Measurements from ENCODE around the gene BMP6. TPM values are rescaled to one million over a fixed set of nuclear protein-coding genes. Genes with fewer than 3 reads are reported as not detected.

The BMP6 gene
- total RNA-seq, 1 donor: 7.8 TPM

DNA sequence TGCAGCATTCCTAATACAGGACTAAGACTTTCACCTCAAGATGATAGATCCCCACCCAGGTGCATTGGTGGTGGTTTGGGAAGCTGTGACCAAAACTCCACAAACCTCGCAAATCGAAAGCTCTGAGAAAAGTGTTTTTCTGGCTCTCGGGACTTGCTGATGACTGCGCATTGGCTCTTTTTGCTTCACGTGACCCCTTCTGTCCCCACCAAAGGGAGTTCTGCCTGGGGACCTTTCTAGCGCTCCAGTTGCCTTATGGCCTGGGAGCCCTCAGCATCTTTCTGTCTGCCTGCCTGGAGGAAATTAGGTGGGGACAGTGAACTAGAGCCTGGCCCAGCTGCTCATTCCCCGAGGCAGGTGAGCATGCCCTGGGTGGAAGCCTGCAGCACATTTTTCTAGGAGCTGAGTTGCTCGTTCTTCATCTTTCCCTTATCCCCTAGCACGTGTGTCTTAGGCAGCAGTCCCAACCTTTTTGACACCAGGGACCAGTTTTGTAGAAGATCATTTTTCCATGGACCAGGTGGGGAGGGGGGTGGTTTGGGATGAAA is 94.5 kb downstream of the BMP6 start:
- DNase-seq (ENCODE audit: low read depth in 2 of 3, low spot score in 2 of 3): no peak

DNA sequence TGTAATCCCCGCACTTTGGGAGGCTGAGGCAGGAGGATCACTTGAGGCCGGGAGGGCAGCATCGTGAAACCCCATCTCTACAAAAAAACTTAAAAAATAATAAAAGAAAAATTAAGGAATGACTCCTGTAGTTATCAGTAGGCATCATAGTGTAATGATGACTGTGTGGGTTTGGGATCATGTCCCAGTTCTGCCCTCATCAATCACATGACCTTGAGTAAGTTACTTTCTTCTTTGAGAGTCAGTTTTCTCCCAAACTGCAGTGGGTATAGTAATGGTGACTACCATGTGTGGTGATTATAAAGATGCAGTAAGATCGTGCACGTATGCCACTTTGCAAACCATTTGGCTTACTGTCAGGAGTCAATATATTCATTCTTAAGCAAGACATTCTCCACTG is 95.5 kb downstream of the BMP6 start:
- no peak for DNase-seq (ENCODE audit: low read depth in 2 of 3, low spot score in 2 of 3)

DNA sequence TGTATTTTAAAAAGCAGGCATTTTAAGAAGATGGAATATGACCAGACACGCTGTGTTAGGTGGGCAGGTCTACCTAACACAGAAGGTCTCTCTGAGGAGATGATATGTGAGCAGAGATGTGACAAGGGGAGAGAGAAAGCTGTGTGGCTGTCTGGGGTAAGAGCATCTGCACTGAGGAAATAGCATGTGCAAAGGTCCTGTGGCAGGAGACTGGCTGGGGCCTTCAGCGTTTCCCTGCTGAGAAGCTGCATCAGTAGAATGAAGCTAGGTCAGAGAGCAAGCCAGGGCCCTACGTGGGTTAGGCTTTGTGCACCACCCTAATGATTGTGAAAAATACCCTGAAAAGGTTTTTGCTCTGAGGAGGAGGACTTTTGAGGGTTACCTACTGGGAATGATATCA is 97.7 kb downstream of the BMP6 start:
- no peak for DNase-seq (ENCODE audit: low read depth in 2 of 3, low spot score in 2 of 3)

DNA sequence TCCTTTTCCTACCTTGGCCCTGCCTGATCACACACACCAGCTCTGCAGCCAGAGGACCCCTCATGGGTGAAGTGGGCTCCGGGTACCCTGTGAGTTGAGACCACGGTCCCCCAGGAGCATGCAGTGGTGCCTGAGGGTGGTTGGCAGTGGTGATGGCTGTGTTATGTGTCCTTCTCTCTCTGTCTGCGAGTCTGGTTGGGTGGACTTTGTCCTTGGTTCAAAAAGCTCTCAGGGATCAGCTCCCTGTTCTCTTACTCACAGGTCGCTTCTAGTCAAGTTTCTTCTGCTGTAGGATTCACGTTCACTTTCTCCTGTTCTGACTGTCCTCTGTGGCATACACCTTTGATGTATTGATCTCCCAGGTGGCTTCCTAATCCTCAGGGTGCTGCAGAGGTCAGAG is 100.1 kb downstream of the BMP6 start:
- DNase-seq (ENCODE audit: low read depth in 2 of 3, low spot score in 2 of 3): no peak

DNA sequence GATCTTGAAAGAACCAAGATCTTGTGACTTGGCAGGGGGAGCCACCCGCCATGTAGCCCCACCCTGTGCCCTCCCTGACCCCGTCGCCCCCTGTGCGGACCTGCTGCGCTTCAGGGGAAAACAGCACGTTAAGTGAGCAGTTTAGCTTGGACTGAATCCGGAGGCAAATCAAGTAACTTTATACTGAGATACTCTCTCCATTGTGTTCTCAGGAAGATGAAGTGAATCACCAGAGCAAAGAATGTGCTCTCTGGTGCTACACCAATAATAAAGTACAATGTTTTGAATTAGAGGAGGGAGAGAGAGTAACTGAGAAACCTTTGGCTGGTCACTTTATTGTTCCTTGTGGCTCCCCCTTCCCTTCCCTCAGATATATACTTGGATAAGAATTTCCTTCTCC is 101.2 kb downstream of the BMP6 start:
- no peak for DNase-seq (ENCODE audit: low read depth in 2 of 3, low spot score in 2 of 3)

DNA sequence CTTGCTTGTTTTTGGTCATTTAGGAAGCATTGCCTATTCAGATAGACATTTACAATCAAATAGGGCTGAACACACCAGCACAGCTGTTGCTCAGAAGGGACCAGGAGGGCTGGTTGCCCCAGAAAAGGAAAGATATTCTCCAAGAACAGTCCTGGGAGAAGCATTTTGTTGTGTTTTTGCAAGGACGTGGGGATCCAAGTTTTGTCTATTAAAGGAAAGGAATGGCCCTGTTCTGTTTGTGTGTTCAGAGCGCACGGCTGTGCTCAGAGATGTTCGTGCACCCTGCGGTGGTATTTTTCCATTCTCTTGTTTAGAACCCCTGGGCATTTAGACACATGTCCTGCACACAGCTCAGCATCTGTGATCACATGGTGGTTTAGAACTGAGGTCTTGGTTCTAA is 102.2 kb downstream of the BMP6 start:
- DNase-seq (ENCODE audit: low read depth in 2 of 3, low spot score in 2 of 3): no peak

DNA sequence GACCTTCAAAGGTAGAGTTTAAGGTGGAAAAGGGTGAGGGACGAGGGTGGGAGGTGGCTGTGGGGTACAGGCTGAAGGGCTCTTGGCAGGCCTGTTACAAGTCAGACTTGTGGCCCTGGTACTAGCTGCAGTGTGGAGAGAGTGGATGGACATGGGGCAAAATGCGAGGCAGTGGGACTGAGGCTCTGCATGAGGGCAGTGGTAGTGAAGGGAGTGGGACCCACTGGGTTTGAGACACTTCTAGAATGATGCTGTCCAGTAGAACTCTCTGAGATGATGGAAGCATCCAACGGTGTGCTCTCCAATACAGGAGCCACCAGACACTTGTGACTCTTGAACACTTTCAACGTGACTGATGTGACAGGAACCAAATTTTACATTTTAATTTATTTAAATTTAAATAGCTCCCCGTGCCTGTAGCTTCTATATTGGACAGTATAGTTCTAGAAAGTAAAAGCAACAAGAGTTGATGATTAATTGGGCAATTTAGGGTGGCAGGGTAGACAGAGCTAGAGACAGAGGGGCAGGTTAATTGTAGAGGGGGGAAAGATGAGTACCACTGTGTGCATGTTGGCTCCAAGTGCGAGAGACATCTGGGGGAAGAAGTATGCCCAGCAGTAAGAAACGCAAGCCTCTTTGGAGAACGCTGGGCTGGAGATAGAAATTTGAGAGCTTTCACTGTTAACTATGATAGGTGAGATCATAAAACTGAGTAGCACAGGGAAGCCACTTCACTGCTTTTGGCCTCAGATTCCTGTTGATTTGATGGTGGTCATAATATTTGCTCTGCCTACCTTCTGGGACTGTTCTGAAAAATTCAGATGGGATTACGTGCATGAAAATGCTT is 107.2 kb downstream of the BMP6 start:
- DNase-seq (ENCODE audit: low read depth in 2 of 3, low spot score in 2 of 3): no peak

DNA sequence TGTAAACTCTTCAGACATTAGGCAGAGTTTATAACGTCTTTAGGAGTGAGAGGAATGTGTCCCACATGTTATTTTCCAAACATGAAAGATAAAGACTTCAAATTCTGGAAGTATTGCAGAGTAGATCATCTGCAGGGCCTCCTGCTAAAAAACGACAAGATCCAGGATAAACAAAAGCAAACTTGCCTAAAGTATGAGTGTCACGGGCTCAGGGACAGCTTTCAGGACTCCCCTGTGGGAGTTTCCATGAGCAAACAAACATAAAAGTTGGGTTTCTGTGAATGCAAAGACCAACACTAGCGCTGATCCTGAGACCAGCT is 107.8 kb downstream of the BMP6 start:
- no peak for DNase-seq (ENCODE audit: low read depth in 2 of 3, low spot score in 2 of 3)

- DNase-seq (ENCODE audit: low read depth in 2 of 3, low spot score in 2 of 3): no peak
These were observed 110.6 kb downstream of the BMP6 start for GRCh38 chr6:7836371-7837026.

DNA sequence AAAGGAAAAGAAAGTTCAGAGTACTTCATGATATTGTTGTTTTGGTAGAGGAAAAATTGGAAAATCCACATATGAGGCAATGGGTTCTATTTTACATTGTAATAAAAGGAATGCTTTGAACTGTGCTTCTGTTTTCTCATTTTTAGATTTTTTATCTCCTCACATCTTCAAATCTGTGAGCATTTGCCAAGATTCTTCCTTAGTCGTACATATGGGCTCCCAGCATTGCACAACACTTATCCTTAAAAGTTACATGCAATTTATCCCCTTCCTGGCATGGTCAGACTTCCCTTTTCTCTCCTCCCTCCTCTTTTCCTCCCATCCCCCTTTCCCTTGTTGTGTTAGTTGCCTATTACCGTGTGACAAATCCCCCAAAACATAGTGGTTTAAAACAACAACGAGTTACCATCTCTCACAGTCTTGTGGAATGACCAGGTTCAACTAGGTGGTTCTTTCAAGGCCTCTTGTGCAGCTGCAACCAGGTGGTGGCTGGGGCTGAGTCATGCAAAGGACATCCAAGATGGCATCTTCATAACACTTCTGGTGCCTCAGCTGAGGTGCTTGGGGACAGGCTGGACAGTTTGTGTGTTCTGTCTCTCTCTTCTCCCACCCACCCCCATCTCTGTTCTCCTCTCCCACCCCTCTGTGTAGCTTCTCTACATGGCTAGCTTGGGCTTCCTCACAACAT is 116.0 kb downstream of the BMP6 start:
- no peak for DNase-seq (ENCODE audit: low read depth in 2 of 3, low spot score in 2 of 3)

GRCh38 chr6:7846966-7847818 is 121.3 kb downstream of the BMP6 start:
- no peak for DNase-seq (ENCODE audit: low read depth in 2 of 3, low spot score in 2 of 3)

DNA sequence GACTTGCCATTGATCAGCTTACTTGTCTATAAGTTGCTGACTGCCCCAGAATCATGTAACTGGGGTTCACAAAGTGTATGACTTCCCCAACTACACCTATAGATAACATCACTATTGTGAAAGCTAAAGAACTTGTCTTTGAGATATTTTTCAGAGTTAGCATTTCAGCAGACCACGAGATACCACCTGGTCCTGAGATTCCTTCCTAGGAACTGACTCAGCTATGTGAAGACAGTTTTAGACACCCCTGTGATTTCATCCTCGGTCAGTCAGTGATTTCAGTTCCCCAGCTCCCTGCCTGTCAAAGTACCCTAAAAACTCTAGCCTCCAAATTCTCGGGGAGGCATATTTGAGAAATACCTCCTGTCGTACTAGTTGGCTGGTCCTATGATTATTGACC is 122.3 kb downstream of the BMP6 start:
- no peak for DNase-seq (ENCODE audit: low read depth in 2 of 3, low spot score in 2 of 3)

DNA sequence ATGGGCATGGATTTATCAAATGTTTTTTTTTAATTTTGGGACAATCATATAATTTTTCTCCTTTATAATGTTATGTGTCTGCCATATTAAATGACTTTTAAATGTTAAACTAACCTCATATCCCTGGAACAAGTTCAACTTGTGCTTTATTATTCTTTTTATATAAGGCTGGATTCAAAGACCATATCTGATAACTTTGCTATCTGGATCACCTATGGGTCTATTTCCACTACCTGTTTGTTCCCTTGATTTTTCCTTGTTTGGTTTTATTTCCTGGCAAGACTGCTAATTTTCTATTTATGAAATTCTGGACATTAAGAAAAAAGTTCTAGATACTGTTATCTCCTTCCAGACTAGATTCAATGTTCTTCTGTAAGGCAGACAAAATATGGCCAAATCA is 125.9 kb downstream of the BMP6 start:
- no peak for DNase-seq (ENCODE audit: low read depth in 2 of 3, low spot score in 2 of 3)

DNA sequence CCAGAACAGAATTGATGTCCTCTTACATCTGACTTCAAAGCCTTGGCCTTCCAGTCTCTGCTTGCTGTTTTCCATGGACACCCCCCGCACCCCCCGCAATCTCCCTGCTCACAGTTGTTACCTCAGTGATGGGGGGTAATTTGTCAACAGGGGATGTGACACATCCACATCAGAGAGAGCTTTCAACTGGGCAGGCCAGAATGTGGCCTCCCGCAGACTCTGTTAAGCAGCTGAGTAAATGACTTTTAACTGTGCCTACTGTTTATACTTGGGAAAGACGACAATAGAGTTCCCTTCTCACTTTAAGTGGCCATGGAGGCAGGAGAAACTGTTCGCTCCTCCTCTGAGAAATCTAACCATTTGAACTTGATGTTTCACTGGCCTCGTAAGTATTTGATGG is 133.7 kb downstream of the BMP6 start:
- no peak for DNase-seq (ENCODE audit: low read depth in 2 of 3, low spot score in 2 of 3)

GRCh38 chr6:7865781-7866180 is 139.9 kb downstream of the BMP6 start:
- no peak for DNase-seq (ENCODE audit: low read depth in 2 of 3, low spot score in 2 of 3)

- DNase-seq (ENCODE audit: low read depth in 2 of 3, low spot score in 2 of 3): no peak
These were observed 140.6 kb downstream of the BMP6 start for GRCh38 chr6:7866526-7866925.

- no peak for DNase-seq (ENCODE audit: low read depth in 2 of 3, low spot score in 2 of 3)
These were observed 143.0 kb downstream of the BMP6 start for GRCh38 chr6:7868926-7869325.

DNA sequence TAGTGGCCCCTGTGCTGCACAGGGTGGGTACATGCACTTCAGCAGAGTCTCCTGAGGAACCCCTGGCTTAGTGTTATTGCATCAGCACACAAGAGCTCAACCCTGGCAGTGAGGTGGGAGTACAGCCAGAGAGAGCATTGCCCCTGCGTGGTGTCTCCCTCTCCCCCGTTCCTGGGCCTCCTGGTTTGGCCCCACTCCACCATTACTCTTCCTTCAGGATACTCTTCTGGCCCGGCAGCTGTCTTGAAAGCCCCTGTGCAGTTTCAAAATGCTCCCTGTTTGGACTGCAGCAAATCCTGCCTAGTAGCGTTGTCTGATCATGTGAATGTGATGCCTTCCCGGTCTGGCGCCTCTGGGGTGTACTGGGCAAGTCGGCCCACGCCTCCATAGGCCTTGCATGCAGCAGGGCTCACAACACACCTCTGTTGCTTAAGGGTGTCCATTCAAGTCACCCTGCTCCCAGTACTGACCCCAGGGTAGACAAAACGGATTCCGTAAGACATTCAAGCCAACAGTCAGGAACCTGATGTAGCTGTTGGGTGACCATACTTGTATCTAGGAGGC is 152.6 kb downstream of the BMP6 start:
- DNase-seq (ENCODE audit: low read depth in 2 of 3, low spot score in 2 of 3): no peak

DNA sequence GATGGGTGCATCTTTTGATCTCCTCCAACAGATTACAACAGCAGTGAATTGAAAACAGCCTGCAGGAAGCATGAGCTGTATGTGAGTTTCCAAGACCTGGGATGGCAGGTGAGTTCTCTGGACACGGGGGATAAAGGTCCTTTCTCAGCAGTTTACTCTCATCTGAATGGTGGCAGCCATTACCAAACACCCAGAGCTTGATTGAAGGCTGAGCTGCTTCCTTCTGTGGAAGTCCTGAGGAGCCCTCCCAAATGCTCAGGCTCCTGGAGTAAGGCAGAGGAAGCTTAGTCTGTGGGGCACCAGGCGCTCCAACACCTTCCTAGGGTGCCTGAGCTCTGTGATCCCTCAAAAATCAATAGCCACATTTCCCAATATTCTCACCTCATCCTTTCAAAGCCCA is 153.1 kb downstream of the BMP6 start:
- no peak for DNase-seq (ENCODE audit: low read depth in 2 of 3, low spot score in 2 of 3)

GRCh38 chr6:7879579-7879978 is 153.7 kb downstream of the BMP6 start:
- no peak for DNase-seq (ENCODE audit: low read depth in 2 of 3, low spot score in 2 of 3)
